ENCODE measurements around the gene LRRC27. TPM values are rescaled to one million over a fixed set of nuclear protein-coding genes. Genes with fewer than 3 reads are reported as not detected.
"Not testable (repeated sequence)": the region's sequence is repeated elsewhere in the genome, so short reads cannot be mapped to it uniquely, and the experiment has no call there.

The LRRC27 gene
- total RNA-seq, 1 donor from 2014 or later = 3.1 TPM

- intact Hi-C loops (cut with micrococcal nuclease) = no loop called here
Observed at GRCh38 chr10:132335189-132336063, 3.4 kb downstream of the LRRC27 start.

GRCh38 chr10:132336064-132336746 lies 4.2 kb downstream of the LRRC27 start:
- intact Hi-C loops (cut with micrococcal nuclease) = no loop called here

DNA sequence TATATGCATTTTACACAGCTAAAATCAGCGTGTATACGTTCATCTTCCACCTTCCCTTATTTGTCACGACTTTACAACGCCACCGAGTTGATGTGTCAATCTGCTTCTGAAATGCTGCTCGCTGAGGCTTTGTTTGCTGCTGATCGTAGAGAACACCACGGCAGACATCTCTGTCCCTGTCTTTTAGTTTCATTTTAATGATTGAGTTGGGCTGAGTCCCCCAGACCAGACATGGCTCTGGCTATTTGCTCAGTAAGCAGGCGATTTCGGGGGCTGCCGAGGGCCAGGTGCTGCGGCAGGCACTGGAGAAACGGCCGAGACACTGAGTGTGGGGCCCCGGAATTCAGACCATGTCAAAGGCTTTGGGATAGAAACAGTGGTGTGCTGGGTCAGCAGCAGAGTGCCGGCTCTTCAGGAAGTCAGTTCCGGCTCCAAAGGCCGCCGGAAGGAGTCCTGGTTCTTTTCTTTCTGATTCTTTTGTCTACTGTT lies 5.0 kb downstream of the LRRC27 start:
- intact Hi-C loops (cut with micrococcal nuclease) = no loop called here

DNA sequence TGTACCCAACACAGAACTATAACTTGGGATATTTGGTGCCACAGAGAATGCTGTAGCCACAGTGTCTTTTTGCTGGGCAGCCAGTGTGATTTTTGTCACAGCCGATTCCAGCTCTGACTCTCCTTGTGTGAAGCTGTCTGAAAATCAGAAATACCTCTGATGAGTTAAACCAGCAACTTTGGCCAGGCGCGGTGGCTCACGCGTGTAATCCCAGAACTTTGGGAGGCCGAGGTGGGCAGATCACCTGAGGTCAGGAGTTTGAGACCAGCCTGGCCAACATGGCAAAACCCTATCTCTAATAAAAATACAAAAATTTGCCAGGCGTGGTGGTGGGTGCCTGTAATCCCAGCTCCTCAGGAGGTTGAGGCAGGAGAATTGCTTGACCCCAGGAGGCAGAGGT lies 5.9 kb downstream of the LRRC27 start:
- intact Hi-C loops (cut with micrococcal nuclease) = not testable (repeated sequence)

- intact Hi-C loops (cut with micrococcal nuclease) = no loop called here
Observed at GRCh38 chr10:132338876-132339275, 6.9 kb downstream of the LRRC27 start.

DNA sequence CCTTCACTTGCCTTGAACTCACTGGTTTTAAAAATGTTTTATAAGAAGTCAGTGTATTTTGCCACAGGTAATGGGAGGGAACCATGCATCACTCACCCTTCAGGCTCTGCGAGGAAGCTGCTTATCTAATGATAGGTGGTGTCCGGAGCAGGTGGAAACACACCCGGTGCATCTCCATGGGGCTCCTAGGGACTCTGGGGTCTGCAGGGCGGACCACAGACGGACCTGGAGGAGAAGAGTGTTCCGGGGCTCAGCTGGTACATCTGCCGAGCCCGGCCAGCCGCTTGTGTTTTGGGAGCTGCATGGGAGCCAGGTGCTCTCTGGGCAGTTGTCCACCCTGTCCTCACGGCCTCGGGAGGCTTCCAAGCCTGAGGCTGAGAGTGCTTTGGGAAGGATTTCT lies 7.3 kb downstream of the LRRC27 start:
- intact Hi-C loops (cut with micrococcal nuclease) = no loop called here

GRCh38 chr10:132341017-132341416 lies 9.0 kb downstream of the LRRC27 start:
- intact Hi-C loops (cut with micrococcal nuclease) = no loop called here

GRCh38 chr10:132341781-132342180 lies 9.8 kb downstream of the LRRC27 start:
- intact Hi-C loops (cut with micrococcal nuclease) = no loop called here

- intact Hi-C loops (cut with micrococcal nuclease) = no loop called here
Observed at GRCh38 chr10:132342553-132342952, 10.6 kb downstream of the LRRC27 start.

- intact Hi-C loops (cut with micrococcal nuclease) = no loop called here
Observed at GRCh38 chr10:132344386-132344785, 12.4 kb downstream of the LRRC27 start.

- intact Hi-C loops (cut with micrococcal nuclease) = no loop called here
Observed at GRCh38 chr10:132345345-132345744, 13.4 kb downstream of the LRRC27 start.

GRCh38 chr10:132346806-132347205 lies 14.8 kb downstream of the LRRC27 start:
- intact Hi-C loops (cut with micrococcal nuclease) = no loop called here

GRCh38 chr10:132347211-132347930 lies 15.4 kb downstream of the LRRC27 start:
- intact Hi-C loops (cut with micrococcal nuclease) = no loop called here

DNA sequence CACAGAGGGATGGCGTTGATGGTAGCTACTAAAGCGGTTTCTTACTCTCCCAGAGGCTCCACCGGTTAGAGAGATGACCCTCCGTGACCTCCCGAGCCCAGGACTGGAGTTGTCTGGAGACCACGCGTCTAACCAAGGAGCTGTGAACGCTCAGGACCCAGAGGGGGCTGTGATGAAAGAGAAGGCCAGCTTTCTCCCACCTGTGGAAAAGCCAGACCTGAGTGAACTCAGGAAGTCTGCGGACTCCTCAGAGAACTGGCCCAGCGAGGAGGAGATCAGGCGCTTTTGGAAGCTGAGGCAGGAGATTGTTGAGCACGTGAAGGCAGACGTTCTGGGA lies 15.9 kb downstream of the LRRC27 start:
- intact Hi-C loops (cut with micrococcal nuclease) = no loop called here

- intact Hi-C loops (cut with micrococcal nuclease) = no loop called here
Observed at GRCh38 chr10:132349766-132350165, 17.8 kb downstream of the LRRC27 start.

- intact Hi-C loops (cut with micrococcal nuclease) = no loop called here
Observed at GRCh38 chr10:132350391-132350790, 18.4 kb downstream of the LRRC27 start.

GRCh38 chr10:132350946-132351345 lies 19.0 kb downstream of the LRRC27 start:
- intact Hi-C loops (cut with micrococcal nuclease) = no loop called here

DNA sequence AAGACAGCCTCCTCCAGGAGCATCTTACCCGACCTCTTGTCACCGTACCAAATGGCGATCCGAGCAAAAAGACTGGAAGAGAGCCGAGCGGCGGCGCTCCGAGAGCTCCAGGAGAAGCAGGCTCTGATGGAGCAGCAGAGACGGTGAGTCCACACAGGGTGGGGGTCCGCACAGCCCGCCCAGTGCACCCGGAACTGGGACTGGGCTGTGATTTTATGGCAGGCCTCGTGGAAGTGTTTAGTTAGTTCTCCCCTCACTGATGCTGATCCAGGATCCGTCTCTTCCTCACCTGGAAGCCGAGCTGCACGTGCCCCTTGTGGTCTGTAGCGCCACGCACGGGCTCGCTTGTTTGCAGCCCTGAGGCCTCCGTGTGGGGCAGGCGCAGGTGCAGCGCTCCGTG lies 19.6 kb downstream of the LRRC27 start:
- intact Hi-C loops (cut with micrococcal nuclease) = loop anchor here (1.0 to 2.0 kb wide), 3 partner anchors 43 to 128 kb away; no protein-coding TSS in a partner anchor

DNA sequence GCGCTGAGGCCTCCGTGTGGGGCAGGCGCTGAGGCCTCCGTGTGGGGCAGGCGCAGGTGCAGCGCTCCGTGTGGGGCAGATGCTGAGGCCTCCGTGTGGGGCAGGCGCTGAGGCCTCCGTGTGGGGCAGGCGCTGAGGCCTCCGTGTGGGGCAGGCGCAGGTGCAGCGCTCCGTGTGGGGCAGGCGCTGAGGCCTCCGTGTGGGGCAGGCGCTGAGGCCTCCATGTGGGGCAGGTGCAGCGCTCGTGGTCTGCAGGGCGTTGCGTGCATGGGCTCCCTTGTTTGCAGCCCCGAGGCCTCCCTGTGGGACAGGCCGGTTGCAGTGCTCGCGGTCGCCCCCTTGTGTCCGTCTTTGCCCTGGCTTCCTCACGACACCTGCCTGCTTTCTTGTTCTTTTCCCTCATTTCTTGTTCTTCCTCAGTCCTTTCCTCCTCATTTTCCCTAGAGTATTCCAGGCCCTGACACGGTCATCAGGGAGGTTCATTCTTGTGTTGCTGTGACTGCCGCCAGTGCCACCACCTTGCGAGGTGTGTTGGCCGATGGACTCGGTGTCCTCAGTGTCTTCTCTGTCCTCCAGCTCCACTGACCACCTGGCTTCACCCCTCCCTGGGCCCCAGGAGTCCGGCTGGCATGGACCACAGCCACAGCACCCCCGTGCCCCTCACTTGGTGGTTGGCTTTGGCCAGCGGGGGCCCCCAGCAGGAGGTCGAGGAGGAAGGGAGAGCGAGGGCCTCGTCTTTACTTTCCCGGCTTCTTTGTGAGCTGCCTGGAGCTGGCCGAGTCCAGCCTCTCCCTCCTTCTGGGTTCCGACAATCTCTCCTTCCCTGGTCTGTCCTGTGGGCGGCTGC lies 20.7 kb downstream of the LRRC27 start:
- intact Hi-C loops (cut with micrococcal nuclease) = loop anchor here (1.0 to 2.0 kb wide), 3 partner anchors 44 to 129 kb away; no protein-coding TSS in a partner anchor

GRCh38 chr10:132353456-132354355 lies 21.7 kb downstream of the LRRC27 start:
- intact Hi-C loops (cut with micrococcal nuclease) = loop anchor here (2.0 kb wide), 1 partner anchor 45 kb away; no protein-coding TSS in a partner anchor
